ENCODE results near the gene ASTN2. TPM values are rescaled to one million over a fixed set of nuclear protein-coding genes. Genes with fewer than 3 reads are reported as not detected.
"Not testable (repeated sequence)": the region's sequence is repeated elsewhere in the genome, so short reads cannot be mapped to it uniquely, and the experiment has no call there.

Gene ASTN2
- total RNA-seq, 1 experiment from 2014 or later, result 11.4 TPM

- DNase-seq (ENCODE audit: low read depth), result no peak
Measured at GRCh38 chr9:116837018-116837989, 577.6 kb downstream of the ASTN2 start.

DNA sequence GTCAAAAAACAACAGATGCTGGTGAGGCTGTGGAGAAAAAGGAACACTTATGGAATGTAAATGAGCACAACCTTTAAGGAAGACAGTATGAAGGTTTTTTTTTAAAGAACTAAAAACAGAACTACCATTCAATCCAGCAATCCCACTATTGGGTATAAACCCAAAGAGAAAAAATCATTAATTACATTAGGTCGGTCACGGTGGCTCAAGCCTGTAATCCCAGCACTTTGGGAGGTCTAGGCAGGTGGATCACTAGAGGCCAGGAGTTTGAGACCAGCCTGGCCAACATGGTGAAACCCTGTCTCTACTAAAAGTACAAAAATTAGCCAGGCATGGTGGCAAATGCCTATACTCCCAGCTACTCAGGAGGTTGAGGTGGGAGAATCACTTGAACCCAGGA is 584.5 kb downstream of the ASTN2 start:
- not testable (repeated sequence) for DNase-seq (ENCODE audit: low read depth)

GRCh38 chr9:116821633-116822229 is 593.1 kb downstream of the ASTN2 start:
- no peak for DNase-seq (ENCODE audit: low read depth)

DNA sequence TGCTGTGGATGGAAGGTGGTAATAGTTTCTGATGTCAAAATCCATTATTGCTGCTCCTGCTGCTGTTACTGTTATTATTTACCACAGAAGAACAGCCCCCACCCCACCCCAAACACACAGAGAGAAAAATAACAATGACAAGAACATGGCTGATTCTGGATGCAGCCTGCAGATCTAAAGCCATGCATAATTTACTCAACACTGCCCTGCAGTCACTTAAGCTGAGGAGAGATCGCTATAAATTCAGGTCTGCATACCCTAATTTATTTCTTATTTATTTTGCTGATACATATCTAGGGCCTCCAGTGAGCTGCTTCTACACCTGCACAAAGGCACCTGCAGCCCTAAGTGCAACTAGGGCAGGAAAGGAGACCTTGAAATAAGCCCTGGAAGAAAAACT is 595.7 kb downstream of the ASTN2 start:
- no peak for DNase-seq (ENCODE audit: low read depth)

GRCh38 chr9:116817762-116818161 is 597.1 kb downstream of the ASTN2 start:
- no peak for DNase-seq (ENCODE audit: low read depth)

DNA sequence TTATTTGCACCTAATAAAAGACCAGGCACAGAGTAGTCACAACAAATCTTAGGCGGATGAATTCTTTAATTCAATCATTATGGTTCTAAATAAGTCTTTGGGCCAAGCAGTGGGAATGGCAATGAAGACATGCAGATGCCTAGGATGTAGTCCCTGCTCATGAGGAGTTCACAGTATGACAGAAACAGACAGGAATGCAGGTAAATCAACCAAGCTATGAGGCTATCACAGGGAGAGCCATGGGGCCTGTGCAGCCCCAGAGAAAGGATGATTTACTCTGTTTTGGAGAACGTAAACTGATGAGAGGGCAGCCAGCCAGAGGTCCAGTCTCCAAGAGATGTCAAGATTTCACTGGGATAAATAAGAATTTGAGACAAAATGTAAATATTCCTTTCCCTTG is 598.4 kb downstream of the ASTN2 start:
- no peak for DNase-seq (ENCODE audit: low read depth)

GRCh38 chr9:116815835-116816234 is 599.0 kb downstream of the ASTN2 start:
- no peak for DNase-seq (ENCODE audit: low read depth)

DNA sequence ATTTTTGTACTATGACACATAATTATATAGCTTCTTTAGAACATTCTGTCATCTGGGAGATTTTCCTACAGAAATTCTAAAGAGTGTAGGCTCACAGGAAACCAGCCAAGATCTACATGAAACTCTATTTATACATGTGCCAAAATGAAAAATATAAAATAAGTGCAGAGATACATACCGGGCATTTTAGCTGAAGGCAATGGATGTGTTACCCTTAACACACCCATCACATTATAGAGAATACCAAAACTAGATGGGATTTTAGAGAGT is 601.9 kb downstream of the ASTN2 start:
- no peak for DNase-seq (ENCODE audit: low read depth)

GRCh38 chr9:116812231-116813030 is 602.4 kb downstream of the ASTN2 start:
- peak; percentile 47 for DNase-seq (ENCODE audit: low read depth)

- DNase-seq (ENCODE audit: low read depth), result no peak
Measured at GRCh38 chr9:116809656-116810055, 605.2 kb downstream of the ASTN2 start.

DNA sequence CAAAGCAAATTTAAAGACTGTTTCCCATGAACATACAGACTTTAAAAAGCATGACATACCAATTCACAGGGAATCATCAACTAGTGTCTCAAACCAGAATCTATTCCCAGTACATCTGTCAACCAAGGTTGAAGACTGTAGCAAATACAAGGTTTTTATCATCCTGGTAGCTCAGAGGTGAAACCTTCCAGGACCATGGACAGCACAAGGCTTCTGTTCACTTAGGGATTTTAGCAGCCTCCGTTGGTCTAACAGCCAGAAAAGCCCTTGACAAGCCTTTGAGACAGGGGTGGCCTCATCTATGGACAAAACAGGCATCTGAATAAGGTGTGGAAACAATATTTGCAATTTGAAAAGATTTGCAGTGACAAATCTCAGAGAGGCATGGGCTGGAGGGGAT is 608.8 kb downstream of the ASTN2 start:
- no peak for DNase-seq (ENCODE audit: low read depth)

GRCh38 chr9:116800885-116801284 is 614.0 kb downstream of the ASTN2 start:
- peak; percentile 20 for DNase-seq (ENCODE audit: low read depth)

DNA sequence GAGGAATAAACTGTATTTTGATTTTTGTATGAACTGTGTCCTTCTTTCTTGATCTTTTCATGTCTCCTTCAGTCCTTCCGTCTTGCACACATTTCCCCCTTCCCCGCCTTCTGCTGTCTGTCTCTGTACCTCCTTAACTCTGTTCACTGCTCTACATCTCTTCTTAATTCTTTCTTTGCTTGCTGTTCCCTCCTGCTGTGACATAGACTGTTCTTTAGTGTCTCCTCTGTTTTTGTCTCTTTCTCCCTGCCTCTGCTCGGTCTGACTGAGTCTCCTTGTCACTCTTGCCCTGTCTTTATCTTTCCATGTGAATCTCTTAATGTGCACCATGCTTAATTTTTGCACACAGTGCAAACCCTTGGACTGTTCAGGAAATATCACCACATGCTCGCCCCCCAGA is 614.8 kb downstream of the ASTN2 start:
- no peak for DNase-seq (ENCODE audit: low read depth)

DNA sequence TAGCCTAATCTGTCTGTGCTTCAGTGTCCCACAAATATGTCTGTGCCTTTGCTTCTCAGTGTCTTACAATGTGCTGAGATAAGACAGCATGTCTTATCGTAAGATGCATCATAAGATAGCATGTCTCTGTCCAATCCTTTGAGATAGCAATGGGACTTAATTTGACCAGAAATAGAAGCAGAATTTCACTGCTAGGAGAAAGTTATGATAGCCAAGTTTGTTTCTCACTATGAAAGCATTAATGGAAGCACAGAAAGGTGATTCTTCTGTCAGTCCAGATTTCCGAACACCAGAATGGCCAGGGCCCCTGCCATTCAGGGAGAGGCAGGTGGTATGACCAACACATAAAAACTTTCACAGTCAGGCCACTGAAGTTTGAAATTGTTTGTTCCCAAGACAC is 616.3 kb downstream of the ASTN2 start:
- no peak for DNase-seq (ENCODE audit: low read depth)

DNA sequence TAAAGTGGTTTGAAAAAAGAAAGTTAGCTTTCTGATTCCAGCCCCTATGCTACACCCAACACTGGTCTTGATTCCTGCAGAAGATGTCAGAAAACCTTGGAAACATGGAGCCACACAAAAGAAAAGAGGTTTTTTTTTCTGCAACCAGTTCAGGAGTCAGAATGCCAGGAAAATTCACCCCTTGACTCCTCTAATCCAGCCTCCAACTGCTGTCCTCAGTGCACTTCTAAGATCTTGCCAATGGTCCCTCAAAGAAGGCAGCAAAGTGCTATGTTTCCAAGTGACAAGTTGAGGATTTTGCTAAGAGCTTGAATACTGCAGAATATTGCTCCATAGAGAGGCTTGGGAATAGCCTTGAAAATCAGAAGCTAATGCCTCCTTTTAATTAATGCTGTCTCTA is 617.6 kb downstream of the ASTN2 start:
- no peak for DNase-seq (ENCODE audit: low read depth)

GRCh38 chr9:116796669-116797068 is 618.2 kb downstream of the ASTN2 start:
- no peak for DNase-seq (ENCODE audit: low read depth)

DNA sequence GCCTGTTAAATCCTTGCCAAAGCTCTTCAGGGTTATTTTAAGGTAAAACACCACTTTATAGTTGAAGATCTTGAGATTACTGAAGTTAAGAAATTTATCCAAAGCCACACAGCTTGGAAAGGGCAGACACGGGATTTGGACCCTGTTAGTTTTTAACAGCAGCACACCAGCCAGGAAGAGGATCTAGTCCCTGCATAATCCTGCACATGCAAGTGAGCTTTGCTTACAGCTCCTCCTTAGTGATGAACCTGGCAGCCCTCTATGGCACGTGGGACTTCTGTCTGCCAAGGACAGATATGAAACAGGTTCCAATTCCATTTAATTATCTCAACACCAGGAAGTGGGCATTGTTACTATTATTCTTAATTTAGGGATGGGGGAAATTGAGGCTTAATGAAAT is 619.0 kb downstream of the ASTN2 start:
- DNase-seq (ENCODE audit: low read depth), result no peak

GRCh38 chr9:116792271-116792670 is 622.6 kb downstream of the ASTN2 start:
- no peak for DNase-seq (ENCODE audit: low read depth)

DNA sequence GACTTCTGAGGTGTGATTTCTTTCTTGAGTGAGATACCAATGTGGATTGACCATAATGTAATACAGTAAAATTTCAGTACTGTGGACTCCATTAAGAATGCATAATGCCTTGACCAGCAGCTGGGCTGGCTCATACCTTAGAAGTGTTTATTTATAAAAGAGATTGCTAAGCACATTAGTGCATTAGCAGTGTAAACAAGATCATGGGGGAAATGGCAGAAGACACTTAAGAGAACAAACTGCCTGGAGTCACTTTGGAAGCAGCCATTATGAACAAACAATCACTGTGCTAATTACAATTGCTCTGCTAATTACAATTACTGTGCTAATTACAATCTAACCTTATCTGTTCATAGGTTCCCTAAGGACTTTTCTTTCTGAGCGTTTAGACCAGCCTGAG is 623.5 kb downstream of the ASTN2 start:
- no peak for DNase-seq (ENCODE audit: low read depth)

DNA sequence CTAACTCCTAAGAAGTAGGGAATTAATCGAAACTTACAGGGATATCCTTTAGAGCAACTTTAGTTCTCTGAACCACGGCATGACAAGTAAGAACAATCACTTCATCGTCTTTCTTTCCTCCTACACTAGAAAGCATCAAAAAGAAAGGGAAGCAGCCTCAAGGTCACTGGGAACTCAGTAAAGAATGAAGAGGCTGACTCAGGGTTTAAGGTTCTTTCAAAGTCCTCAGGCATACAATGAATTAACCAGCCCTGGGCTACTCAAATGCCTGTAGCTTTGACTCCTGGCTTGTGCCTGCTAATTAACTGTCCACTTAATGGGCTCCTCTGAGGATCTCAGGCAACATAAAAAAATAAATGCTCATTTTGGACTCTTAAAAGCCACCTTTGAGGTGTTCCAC is 625.8 kb downstream of the ASTN2 start:
- DNase-seq (ENCODE audit: low read depth), result no peak

GRCh38 chr9:116786737-116787136 is 628.1 kb downstream of the ASTN2 start:
- DNase-seq (ENCODE audit: low read depth), result no peak

DNA sequence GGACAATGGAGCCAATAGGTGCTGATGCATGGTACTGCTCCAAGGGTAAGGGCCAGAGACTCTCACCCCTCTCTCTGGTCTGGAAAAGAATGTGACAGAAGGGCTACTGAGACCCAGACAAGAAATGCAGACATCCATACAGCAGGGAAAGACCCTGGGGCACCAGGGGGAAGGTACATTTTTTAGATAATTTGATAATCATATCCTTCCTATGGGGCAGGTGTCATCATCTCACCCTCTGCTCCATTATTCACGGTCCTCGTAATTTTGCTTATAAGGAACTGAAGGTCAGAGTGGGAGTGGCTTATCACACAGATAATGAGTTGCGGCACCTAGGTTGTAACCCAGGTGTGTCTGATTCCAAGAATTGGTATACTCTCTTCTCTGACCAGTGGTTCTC is 637.7 kb downstream of the ASTN2 start:
- DNase-seq (ENCODE audit: low read depth), result no peak

All from HT1080 (cell line).